ENCODE results near the gene MASP1.
"Not testable (repeated sequence)": the region's sequence is repeated elsewhere in the genome, so short reads cannot be mapped to it uniquely, and the experiment has no call there.

Gene MASP1

DNA sequence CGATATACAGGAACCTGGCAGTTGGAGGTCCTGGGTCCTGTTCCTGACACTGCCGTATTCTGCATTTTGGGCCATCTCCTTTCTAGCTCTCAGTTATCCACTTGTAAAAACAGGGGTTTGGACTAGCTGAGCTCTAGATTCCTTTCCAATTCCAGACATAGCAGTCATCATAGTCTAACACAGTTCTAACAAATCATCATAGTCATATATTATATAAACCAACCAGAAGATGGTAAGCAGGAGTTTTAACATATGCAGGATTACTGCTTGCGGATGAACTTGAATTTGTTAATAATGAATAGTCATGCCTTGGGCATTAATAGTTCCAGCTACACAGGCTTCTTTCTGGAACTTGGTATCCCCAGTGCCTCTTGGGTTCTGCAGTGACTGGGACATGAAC is 26.6 kb downstream of the MASP1 start:
- no peak for DNase-seq (ENCODE audit: low spot score)

DNA sequence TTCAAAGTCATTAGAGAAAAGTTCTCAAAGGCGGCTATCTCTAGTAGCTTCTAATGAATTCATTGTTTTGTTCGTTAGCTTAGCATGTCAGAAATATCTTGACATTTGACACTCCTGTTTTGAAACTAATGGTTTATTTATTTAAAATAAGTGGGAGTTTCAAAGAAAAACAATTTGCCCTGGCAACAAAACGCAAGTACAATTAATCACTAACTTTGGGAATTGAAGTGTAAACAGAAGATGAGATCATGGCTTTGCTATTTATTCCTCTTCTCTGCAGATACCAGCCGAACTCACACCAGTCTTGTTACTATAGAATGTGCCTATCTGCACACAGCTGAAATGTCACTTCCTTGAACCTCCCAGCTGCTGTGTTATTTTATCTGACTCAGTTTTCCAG is 27.5 kb downstream of the MASP1 start:
- no peak for DNase-seq (ENCODE audit: low spot score)

DNA sequence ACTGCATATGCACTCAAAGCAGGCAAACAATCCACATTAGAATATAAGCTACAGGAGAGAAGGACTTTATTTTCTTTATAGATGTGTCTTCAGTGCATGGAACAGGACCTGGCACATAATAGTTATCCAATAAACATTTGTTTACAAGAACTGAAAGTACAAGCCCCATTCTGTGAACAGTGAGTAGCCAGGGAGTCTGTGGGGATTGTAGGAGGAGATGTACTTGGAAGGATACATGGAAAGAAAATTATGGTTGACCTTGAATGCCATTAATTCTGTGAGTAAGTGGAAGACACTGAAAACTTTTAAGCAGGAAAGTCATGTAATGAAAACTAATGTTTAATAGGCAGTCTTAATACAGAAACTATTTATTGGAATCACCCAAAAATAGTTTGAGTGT is 28.3 kb downstream of the MASP1 start:
- DNase-seq (ENCODE audit: low spot score): no peak

DNA sequence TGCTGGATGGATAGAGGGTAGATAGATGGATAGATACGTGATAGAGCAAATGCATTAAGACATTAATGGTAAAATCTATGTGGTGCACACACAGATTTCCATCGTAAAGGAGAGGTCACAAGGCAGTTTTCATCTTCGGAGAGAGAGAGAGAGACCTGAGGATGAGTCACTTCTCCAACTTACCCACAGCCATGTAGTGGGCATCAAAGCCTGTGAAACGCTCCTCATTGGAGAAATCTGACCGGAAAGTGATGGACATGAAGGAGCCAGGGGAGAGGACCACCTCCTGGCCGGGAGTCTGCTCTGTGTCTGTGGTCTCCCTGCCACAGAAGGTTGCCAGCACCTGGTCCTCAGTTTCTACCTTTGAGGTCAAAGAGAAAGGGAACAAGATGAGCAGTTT is 29.2 kb downstream of the MASP1 start:
- DNase-seq (ENCODE audit: low spot score): no peak

DNA sequence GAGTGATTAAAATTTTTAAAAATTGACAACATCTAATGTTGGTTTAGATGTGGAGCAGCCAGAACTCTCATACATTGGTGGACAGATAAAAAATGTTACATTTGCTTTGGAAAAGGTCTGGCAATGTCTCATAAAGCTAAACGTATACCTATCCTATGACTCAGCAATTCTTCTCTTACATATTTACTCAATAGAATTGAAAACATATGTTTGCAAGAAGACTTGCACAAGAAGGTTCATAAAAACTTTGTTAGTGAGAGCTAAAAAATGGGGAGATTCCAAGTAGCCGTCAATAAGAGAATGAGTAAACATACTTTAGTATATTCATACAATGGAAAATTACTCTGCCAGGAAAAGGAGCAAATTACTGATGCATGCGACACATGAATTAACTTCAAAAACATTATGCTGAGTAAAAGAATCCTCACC is 30.0 kb downstream of the MASP1 start:
- no peak for DNase-seq (ENCODE audit: low spot score)

DNA sequence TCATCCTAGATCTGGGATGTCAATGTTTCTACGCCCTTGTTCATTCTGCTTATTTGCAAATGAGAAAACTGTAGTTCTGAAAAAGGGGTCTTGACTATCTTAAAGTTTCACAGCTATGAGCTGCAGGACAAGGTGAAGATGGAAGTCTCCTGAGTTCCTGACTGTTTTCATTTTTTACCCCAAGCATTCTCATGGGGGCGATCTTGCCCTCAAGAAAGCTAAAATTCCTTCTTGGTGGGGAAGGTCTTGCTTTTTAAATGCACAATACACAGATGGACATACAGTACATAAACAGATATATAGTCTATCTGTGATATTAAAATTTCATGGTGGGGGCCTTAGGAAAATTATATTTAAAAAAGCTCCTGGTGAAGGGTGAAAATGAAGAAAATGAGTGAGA is 32.4 kb downstream of the MASP1 start:
- DNase-seq (ENCODE audit: low spot score): no peak

DNA sequence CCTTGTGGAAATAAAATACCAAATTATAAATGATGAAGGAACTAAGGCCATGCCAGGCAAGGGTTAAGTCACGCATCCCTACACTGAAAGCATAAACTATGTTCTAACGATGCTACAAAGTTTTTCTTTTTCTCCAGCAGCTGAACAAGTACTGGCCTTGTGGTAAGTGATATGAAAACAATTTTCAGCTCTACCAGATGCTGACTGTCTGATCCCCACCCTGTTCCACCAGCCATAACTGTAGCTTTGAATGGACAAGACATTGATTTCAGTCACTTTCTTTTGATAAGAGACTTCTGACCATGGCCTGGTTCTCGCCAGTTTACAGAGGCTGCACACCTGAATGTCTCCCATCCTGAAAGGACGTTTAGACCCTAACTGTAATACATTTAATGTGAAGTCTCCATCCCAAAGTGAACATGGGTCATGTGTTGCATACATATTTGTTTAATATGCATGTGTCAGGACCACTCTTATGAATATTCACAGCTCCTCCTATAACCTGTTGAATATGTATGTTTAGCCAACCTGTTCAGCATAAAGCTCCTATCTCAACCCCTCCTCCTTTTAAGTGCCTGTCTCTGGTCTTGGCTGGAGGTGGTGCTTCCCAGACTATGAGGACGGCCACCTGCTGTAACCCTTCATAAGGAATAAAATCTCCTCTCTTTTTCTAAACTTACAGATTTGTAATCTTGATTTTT is 33.4 kb downstream of the MASP1 start:
- DNase-seq (ENCODE audit: low spot score): no peak

DNA sequence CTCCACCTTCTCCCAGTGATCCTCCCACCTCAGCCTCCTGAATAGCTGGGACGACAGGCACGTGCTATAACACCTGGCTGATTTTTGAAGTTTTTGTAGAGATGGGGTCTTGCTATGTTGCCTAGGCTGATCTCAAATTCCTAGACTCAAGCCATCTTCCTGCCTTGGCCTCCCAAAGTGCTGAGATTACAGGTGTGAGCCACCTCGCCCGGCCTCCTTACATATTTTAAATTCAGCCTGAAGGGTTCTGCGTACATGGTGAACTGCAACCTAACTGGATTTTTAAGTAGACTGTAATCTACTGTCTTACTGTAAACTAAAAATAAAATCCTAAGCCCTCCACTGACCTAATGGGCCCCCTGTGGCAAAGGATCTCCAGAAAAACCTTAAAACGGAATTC is 34.1 kb downstream of the MASP1 start:
- no peak for DNase-seq (ENCODE audit: low spot score)

DNA sequence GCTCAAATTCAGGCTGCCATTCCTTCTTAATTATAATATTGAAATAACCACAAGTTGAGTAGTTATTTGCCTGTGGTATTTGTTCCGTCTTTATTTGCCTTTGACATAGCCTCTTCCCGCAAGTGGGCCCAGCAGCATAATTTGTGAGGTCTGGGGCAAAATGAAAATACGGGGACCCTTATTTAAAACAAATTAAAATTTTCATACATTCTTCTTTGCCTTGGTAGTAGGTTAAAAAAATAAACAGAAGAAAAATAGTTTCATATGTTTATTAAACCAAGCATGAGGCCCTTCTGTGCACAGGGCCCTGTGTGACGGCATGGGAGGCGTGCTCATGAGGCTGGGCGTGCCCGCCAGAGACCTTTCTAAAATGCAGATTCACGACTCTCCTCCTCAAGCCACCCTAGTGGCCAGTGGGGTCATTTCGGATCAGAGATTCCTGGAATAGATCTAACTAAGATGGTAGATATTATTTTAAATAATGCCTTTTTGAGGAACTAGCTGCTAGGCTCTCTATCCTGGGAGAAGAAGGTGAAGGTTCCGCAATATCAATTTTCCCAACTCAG is 35.4 kb downstream of the MASP1 start:
- DNase-seq (ENCODE audit: low spot score): no peak

DNA sequence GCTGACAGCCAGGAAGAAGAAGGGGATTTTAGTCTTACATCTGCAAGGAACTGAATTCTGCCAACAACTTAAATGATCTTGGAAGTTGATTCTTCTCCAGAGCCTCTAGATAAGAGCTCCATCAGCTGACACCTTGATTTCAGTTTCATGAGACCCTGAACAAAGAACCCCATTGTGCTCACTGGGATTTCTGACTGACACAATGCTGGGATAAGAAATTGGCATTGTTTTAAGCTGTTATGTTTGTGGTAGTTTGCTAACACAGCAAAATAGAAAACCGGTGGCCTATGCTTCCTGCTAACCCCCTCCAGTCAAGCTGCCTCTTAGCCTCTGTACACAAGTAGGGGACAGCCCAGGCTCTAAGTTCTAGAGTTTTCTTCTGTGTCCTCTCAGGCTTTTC is 36.2 kb downstream of the MASP1 start:
- no peak for DNase-seq (ENCODE audit: low spot score)

DNA sequence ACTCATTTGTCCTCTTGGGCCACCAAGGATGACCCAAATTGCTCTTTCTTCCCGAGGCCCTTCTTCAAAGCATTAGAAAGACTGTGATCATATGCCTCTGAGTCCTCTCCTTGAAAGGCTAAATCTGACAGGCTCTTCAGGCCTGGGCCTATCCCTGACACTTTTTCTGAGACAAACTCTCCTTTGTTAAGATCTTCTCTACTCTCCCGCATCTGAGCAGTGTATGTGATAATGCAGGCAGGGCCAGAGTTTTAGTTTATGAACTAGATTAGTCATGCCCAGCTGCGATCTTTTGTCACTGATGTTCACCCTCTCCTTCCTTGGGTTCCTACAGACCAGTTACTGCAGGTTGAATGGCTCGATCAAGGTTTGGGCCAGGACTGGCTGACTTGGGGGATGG is 39.2 kb downstream of the MASP1 start:
- no peak for DNase-seq (ENCODE audit: low spot score)

DNA sequence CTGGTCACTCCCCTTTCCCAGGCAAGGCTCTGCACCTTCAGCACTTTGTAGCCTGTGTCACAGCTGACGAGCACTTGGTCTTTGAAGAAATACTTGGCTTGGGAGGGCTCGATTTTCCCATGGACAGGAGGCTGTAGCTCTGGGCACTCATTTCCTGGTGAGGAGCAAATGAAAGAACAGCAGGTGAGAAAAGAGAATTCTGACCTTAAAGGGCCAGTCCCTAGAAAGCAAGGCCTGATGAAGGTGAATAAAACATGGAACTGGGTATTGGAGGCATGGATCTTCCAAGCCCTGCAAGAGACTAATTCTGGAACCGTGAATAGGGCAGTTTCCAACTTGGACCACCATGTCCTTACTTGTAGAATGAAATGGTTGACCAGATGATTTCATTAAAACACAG is 39.9 kb downstream of the MASP1 start:
- peak; percentile 35 for DNase-seq (ENCODE audit: low spot score)

DNA sequence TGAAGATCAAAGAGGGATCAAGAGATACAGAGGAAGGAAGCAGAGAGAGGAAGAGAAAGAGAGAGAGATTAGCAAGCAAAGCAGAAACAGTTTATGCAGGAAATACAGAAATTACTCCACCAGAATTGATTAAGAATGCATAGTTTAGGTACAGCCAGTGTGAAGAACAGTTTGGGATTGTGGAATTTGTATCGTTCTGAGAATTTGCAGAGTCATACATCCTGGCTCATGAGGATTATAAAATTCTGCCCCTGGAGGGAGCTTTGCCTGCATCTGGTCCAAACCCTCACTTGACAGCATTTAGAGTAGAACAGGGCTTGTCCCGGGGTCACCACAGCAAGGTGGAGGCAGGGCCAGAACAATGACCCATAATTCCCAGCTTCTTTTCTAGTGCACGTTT is 44.1 kb downstream of the MASP1 start:
- DNase-seq (ENCODE audit: low spot score): no peak

DNA sequence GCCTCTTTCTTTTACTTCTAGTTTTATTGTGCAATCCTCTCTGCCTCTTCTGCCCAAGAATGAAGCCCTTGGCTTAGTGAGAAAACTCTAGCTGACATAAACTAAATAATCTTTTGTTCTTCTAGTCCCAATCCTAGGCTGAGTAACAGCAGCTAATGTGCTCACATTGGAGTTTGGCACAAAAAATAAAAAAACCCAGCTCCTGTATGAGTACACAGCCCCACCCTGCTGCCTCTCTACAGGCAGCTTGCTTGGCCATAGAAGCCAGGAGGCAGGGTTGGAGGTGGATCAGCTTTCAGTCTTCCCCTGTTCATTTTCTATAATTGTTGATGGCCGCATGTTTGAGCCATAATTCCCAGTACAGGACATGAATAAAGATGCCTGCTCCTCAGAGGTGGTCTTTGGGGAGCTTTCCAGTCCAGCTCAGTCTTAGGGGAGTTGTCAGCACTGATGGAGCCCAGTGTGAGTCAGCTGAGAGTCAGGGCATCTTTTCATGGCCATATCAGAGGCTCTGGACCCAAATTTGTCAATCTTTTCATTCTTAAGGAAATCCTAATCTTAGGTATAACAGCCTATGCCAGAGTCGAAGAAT is 47.5 kb downstream of the MASP1 start:
- DNase-seq (ENCODE audit: low spot score): no peak

DNA sequence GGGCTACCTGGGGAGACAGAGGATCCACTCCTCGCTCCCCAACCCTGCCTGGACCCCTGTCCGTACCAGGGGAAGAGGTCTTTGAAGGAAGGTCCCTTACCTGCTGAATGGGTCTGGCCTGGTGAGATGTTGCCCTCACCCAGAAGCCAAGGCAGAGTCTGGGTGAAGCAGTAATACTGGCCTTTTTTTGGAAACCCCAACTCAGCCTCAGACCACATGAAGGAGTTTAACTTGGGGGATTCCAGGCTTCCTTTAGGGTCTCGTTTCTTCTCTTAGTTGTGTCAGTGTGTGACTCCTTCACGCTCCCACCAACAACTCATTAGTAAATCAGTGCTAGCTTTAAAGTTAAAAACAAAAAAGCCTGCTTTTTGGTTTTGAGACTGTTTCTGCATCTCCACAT is 48.6 kb downstream of the MASP1 start:
- DNase-seq (ENCODE audit: low spot score): no peak

DNA sequence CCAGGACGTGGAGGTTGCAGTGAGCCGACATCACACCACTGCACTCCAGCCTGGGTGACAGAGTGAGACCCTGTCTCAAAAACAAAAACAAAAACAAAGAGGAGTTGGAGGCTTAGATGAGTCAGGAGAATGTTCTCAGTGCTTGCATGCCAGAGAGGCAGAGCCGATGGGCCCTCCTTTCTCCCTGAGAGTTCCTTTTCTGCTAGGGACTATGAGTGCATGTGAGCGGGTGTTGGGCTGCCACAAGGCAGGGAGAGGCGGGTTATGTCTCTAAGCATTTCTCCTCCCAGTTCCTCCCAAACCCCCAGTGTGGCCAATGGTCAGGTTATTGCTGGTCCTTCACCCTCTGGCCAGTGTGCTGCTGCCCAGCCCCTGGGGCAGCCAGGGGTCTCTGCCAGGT is 49.1 kb downstream of the MASP1 start:
- no peak for DNase-seq (ENCODE audit: low spot score)

DNA sequence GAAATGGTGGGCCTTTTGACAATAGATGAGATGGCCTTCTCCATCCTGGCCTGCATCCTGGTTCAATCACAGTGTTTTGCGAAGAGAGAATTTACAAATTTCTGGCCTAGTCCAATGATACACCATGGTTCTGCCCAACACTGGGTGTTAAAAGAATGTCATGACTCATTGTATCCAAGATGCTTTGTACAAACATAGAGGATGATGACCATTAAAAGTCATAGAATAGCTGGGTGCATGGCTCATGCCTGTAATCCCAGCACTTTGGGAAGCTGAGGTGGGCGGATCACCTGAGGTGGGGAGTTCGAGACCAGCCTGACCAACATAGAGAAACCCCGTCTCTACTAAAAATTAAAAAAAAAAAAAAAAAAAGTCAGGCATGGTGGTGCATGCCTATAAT is 52.7 kb downstream of the MASP1 start:
- not testable (repeated sequence) for DNase-seq (ENCODE audit: low spot score)

DNA sequence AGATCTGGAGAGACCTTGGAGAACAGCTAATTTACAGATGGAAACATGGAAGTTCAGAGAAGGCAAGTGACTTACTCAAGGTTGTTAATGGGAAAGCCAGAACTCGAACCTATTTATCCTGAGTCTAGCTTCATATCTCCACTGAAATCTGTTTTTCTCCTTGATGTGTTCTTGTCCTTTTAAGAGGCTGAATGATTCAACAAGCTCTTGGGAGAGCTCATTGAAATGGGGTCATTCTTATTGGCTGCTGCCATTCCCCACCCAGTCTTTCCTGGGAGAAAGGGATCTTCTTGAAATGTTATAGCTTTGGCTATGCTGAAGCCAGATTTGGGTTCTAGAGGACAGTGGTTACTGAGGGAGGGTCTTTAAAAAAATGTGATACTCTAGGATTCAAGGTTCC is 53.3 kb downstream of the MASP1 start:
- no peak for DNase-seq (ENCODE audit: low spot score)

DNA sequence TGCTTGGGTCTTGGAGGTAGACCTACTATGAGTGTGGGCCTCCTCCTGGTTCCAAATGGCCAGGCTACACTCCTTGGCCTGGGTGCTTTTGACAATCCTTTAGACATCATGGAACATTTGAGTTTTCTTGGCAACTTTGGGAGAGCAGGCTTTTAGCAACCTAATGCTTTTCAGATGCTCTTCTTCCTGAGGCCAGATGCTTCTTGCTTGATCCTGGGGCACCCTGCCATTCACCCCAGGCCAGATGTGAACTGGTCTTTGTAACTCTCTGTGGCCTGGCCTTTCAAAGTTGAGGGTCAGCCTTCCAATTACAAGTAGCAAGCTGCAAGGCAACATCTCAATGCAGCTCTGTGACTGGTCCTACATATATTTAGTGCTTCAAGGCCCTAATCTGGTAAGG is 53.8 kb downstream of the MASP1 start:
- no peak for DNase-seq (ENCODE audit: low spot score)

DNA sequence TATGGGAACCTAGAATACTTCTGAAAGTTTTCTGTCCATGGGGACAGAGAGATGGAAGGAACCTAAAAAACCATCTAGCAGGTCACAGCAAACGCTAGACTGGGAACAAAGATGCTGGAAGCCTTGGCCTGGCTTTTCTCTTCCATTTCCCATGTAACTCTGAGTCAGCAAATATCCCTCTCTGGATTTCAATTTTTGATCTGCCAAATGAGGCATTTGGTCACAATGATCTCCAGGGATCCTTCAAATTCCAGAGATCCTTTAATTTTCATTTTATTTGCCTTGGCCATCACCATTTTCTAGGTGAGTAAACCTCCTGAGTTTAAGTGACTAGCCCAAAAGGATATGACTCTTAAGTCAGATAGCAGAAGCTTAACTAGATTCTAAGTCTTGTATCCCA is 54.6 kb downstream of the MASP1 start:
- no peak for DNase-seq (ENCODE audit: low spot score)

DNA sequence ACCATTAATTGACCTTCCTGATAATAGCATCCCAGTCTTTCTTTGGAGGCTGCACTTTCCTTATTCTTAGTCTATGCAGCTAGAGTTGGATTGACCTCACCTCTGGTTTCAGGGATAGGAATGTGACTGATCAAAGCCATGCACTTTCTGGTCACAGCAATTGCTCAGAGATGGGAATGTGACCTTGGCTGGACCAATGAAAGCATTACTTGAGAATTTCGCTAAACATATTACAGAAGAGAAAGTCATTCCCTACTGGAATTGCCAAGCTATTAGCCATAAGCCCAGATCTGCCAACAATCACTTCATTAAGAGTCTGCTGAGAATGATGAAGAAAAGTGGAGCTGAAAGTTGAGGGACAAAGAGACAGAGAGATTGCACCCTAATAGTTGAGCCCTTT is 61.5 kb downstream of the MASP1 start:
- DNase-seq (ENCODE audit: low spot score): no peak

DNA sequence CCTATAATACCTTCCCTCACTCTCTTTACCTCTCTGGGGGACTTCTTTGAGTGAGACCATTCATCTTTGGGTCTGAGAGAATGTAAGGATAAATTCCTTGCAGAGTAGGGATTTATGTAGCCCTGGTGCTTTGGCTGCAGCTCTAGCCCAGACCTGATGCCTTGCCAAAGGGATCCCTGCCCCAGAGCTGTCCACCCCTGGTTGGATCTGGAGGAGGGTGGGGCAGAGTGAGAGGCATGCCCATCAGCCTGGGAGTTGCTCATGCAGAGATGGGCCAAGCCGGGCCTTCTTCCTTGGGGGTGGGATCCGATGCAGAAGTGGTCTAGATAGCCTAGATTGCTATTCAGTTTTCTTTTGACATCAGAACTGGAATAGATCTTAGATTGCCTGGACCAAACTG is 62.8 kb downstream of the MASP1 start:
- DNase-seq (ENCODE audit: low spot score): no peak

DNA sequence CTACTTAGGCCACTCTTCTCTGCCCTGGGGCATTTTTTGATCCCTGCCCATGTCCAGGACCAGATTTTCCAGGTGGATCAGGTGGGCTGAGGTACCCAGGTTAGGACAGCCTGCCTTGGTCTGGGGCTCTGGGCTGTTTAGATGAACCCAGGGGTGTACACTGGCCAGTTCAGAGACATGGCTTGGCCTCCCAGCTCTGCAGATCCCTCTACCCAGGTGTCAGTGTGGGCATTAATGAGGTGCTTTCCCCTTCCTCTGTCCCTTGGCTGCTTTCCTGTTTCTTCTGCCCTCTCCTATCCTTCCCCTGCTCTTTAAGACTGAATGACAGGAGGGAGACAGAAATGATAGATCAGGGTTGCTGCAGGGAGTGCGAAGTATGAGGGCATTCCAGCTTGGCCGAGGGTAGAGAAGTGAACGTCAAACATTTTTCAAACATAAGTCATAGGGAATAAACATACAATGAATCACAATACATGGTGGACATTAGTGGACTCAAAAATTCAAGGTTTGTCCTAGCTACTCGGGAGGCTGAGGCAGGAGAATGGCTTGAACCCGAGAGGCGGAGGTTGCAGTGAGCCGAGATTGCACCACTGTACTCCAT is 63.8 kb downstream of the MASP1 start:
- no peak for DNase-seq (ENCODE audit: low spot score)

DNA sequence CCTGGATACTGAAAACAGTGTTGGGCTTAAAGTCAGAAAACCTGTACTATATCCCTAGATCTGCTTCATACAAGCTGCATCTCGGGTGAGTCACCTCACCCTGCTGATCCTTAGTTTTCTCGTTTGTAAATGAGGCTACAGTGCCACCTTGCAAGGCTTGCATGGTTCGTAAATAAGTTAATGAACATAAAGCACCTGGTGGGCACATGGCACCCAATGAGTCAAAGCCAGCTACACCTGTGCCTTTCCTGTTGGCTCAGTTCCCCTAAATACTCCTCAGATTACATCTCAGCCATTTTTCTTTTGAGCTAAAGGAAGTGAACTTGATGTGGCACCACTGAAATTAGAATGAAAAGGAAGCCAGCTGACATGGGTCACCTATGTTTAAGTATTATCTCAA is 67.7 kb downstream of the MASP1 start:
- DNase-seq (ENCODE audit: low spot score): no peak

Measured in cerebellar cortex (tissue), 1 donor.